ENCODE data around the gene RANBP10. TPM values are rescaled to one million over a fixed set of nuclear protein-coding genes. Genes with fewer than 3 reads are reported as not detected.

Gene RANBP10
- total and polyA plus RNA-seq, 2 of the 13 experiments (the other 11 are each of a cell fraction or from before 2014, with no cell fraction given): 9.2 to 22.7 TPM

DNA sequence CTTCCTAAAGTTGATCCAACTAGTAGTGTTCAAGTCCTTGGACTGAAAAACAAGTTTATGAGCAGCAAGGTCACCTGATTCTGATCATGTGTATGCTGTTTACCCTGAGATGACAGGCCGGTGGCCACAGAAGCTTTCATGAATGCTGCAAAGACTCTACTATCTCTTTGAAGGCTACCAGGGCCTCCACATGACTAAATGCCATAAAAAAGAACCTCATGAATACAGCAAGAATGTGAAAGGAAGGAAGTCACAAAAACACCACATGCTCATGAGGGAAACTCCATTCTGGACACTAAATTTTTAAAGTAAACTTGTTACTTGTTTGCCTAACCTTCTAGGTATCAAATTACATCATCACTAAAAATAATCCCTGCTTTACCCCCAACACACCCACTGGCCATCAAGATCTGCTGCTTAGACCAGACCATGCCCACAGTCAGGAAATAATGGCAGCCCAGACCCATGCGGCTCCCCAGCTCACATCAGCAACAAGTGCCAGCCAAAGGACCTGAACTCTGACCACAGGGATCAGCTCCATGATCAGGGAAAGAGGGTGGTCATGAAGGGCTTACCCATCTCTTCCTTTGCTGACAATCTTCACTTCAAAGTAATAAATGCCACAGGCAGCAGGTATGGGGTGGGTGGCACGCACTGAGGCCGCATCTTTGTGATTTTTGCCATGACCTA, 1.4 kb downstream of the RANBP10 start (continued):
- TF ChIP-seq ELF1 (CRISPR knock-in tag; IDR thresholded peaks at IDR 0.05) (no peak; the same call in 1 of the 2 replicates), CCDC6 (CRISPR knock-in tag; IDR thresholded peaks at IDR 0.05) (no peak), ZNF549 (CRISPR knock-in tag; IDR thresholded peaks at IDR 0.05) (no peak), ISX (CRISPR knock-in tag; conservative IDR thresholded peaks at IDR 0.05) (no peak), ZNF496 (CRISPR knock-in tag; IDR thresholded peaks at IDR 0.05; ENCODE audit: insufficient replicate concordance) (no peak), PPARG (CRISPR knock-in tag; conservative IDR thresholded peaks at IDR 0.05) (no peak; the same call in 1 of the 2 replicates), MED1 (CRISPR knock-in tag; IDR thresholded peaks at IDR 0.05) (peak; percentile 65), ZSCAN21 (CRISPR knock-in tag; IDR thresholded peaks at IDR 0.05; ENCODE audit: borderline replicate concordance) (no peak)
- TF ChIP-seq, protein P1, sequence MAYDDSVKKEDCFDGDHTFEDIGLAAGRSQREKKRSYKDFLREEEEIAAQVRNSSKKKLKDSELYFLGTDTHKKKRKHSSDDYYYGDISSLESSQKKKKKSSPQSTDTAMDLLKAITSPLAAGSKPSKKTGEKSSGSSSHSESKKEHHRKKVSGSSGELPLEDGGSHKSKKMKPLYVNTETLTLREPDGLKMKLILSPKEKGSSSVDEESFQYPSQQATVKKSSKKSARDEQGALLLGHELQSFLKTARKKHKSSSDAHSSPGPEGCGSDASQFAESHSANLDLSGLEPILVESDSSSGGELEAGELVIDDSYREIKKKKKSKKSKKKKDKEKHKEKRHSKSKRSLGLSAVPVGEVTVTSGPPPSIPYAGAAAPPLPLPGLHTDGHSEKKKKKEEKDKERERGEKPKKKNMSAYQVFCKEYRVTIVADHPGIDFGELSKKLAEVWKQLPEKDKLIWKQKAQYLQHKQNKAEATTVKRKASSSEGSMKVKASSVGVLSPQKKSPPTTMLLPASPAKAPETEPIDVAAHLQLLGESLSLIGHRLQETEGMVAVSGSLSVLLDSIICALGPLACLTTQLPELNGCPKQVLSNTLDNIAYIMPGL (CRISPR knock-in tag; IDR thresholded peaks at IDR 0.05; ENCODE audit: borderline replicate concordance in 1 of 2, low read depth in 1 of 2): no peak
- TF ChIP-seq, protein P2, sequence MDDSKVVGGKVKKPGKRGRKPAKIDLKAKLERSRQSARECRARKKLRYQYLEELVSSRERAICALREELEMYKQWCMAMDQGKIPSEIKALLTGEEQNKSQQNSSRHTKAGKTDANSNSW (CRISPR knock-in tag; IDR thresholded peaks at IDR 0.05; ENCODE audit: borderline replicate concordance): no peak
- TF ChIP-seq, protein P3, sequence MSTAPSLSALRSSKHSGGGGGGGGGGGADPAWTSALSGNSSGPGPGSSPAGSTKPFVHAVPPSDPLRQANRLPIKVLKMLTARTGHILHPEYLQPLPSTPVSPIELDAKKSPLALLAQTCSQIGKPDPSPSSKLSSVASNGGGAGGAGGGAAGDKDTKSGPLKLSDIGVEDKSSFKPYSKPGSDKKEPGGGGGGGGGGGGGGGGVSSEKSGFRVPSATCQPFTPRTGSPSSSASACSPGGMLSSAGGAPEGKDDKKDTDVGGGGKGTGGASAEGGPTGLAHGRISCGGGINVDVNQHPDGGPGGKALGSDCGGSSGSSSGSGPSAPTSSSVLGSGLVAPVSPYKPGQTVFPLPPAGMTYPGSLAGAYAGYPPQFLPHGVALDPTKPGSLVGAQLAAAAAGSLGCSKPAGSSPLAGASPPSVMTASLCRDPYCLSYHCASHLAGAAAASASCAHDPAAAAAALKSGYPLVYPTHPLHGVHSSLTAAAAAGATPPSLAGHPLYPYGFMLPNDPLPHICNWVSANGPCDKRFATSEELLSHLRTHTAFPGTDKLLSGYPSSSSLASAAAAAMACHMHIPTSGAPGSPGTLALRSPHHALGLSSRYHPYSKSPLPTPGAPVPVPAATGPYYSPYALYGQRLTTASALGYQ (CRISPR knock-in tag; IDR thresholded peaks at IDR 0.05): no peak
- TF ChIP-seq, protein P4, sequence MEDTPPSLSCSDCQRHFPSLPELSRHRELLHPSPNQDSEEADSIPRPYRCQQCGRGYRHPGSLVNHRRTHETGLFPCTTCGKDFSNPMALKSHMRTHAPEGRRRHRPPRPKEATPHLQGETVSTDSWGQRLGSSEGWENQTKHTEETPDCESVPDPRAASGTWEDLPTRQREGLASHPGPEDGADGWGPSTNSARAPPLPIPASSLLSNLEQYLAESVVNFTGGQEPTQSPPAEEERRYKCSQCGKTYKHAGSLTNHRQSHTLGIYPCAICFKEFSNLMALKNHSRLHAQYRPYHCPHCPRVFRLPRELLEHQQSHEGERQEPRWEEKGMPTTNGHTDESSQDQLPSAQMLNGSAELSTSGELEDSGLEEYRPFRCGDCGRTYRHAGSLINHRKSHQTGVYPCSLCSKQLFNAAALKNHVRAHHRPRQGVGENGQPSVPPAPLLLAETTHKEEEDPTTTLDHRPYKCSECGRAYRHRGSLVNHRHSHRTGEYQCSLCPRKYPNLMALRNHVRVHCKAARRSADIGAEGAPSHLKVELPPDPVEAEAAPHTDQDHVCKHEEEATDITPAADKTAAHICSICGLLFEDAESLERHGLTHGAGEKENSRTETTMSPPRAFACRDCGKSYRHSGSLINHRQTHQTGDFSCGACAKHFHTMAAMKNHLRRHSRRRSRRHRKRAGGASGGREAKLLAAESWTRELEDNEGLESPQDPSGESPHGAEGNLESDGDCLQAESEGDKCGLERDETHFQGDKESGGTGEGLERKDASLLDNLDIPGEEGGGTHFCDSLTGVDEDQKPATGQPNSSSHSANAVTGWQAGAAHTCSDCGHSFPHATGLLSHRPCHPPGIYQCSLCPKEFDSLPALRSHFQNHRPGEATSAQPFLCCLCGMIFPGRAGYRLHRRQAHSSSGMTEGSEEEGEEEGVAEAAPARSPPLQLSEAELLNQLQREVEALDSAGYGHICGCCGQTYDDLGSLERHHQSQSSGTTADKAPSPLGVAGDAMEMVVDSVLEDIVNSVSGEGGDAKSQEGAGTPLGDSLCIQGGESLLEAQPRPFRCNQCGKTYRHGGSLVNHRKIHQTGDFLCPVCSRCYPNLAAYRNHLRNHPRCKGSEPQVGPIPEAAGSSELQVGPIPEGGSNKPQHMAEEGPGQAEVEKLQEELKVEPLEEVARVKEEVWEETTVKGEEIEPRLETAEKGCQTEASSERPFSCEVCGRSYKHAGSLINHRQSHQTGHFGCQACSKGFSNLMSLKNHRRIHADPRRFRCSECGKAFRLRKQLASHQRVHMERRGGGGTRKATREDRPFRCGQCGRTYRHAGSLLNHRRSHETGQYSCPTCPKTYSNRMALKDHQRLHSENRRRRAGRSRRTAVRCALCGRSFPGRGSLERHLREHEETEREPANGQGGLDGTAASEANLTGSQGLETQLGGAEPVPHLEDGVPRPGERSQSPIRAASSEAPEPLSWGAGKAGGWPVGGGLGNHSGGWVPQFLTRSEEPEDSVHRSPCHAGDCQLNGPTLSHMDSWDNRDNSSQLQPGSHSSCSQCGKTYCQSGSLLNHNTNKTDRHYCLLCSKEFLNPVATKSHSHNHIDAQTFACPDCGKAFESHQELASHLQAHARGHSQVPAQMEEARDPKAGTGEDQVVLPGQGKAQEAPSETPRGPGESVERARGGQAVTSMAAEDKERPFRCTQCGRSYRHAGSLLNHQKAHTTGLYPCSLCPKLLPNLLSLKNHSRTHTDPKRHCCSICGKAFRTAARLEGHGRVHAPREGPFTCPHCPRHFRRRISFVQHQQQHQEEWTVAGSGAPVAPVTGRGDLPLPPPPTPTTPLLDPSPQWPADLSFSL (CRISPR knock-in tag; IDR thresholded peaks at IDR 0.05): 0 out of 2 replicates have a peak, but pooled peaks have one; percentile 37
- TF ChIP-seq, protein P5, sequence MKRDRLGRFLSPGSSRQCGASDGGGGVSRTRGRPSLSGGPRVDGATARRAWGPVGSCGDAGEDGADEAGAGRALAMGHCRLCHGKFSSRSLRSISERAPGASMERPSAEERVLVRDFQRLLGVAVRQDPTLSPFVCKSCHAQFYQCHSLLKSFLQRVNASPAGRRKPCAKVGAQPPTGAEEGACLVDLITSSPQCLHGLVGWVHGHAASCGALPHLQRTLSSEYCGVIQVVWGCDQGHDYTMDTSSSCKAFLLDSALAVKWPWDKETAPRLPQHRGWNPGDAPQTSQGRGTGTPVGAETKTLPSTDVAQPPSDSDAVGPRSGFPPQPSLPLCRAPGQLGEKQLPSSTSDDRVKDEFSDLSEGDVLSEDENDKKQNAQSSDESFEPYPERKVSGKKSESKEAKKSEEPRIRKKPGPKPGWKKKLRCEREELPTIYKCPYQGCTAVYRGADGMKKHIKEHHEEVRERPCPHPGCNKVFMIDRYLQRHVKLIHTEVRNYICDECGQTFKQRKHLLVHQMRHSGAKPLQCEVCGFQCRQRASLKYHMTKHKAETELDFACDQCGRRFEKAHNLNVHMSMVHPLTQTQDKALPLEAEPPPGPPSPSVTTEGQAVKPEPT (CRISPR knock-in tag; IDR thresholded peaks at IDR 0.05; ENCODE audit: low read depth): no peak
- TF ChIP-seq, protein P6, sequence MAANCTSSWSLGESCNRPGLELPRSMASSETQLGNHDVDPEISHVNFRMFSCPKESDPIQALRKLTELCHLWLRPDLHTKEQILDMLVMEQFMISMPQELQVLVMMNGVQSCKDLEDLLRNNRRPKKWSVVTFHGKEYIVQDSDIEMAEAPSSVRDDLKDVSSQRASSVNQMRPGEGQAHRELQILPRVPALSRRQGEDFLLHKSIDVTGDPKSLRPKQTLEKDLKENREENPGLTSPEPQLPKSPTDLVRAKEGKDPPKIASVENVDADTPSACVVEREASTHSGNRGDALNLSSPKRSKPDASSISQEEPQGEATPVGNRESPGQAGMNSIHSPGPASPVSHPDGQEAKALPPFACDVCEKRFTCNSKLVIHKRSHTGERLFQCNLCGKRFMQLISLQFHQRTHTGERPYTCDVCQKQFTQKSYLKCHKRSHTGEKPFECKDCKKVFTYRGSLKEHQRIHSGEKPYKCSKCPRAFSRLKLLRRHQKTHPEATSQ (CRISPR knock-in tag; IDR thresholded peaks at IDR 0.05; ENCODE audit: borderline replicate concordance): no peak

Measured in HepG2 (cell line).